Fibroblast of villous mesenchyme (primary cell): Measurements from ENCODE around the gene COL4A1. TPM values are rescaled to one million over a fixed set of nuclear protein-coding genes. Genes with fewer than 3 reads are reported as not detected.

Source experiments
- DNase-seq: peaks from one replicate; pipeline ENCODE4 v3.0.0-alpha.2; 2010; ENCODE audit warnings: low read depth
- H3K4me3 ChIP-seq: 2 replicates; pipeline ENCODE4 v1.5.1; 2011; ENCODE audit warnings: low read depth, mild to moderate bottlenecking, low read length
- total RNA-seq: library from RNA; depleted of rRNA; stranded (reverse); fragments of >200 nt; gene quantifications from 2 replicates; pipeline ENCODE4 v1.2.3, GENCODE V29; 2012
- TF ChIP-seq, protein P1 (sequence below): IDR thresholded peaks from 2 replicates; pipeline ENCODE4 v1.5.1; 2012; ENCODE audit warnings: low read depth, mild to moderate bottlenecking, low read length; ENCODE audit not compliant: insufficient read depth

Gene COL4A1
- total RNA-seq, 1 donor = 1,391 TPM

DNA sequence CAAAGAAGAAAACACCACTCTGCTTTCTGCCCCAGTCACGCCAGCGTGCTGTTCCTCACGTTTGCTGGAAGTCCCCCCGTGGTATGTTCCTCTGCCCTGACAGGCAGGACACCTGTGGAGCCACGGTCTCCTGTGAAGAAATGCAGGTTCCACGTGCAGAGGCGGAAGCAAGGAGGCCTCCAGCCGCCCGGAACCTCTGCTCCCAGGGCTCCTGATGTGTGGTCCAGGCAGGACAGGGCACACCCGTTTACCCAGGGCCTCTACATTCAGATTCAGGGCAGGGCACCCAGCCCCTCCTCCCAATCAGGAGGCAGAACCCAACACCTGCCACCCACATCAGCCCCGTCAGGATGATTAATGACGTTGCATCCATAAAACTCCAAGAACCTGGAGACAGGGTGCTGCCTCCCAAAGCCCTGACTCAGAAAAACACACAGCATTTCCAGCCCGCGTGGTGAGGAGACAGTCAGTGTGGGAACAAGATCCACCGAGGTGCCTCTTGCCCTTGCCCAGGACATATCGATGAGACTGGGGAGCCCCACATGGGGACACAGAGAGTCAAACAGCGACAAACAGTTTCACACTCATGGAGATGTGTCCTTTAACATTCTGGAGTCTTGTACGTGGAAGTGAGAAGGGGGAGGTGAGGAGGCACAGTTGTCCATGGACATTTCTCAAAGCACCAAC, 76.2 kb downstream of the COL4A1 start:
- TF ChIP-seq, protein P1, sequence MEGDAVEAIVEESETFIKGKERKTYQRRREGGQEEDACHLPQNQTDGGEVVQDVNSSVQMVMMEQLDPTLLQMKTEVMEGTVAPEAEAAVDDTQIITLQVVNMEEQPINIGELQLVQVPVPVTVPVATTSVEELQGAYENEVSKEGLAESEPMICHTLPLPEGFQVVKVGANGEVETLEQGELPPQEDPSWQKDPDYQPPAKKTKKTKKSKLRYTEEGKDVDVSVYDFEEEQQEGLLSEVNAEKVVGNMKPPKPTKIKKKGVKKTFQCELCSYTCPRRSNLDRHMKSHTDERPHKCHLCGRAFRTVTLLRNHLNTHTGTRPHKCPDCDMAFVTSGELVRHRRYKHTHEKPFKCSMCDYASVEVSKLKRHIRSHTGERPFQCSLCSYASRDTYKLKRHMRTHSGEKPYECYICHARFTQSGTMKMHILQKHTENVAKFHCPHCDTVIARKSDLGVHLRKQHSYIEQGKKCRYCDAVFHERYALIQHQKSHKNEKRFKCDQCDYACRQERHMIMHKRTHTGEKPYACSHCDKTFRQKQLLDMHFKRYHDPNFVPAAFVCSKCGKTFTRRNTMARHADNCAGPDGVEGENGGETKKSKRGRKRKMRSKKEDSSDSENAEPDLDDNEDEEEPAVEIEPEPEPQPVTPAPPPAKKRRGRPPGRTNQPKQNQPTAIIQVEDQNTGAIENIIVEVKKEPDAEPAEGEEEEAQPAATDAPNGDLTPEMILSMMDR = no peak
- no peak overlapping the region for H3K4me3 ChIP-seq
- DNase-seq = no peak

DNA sequence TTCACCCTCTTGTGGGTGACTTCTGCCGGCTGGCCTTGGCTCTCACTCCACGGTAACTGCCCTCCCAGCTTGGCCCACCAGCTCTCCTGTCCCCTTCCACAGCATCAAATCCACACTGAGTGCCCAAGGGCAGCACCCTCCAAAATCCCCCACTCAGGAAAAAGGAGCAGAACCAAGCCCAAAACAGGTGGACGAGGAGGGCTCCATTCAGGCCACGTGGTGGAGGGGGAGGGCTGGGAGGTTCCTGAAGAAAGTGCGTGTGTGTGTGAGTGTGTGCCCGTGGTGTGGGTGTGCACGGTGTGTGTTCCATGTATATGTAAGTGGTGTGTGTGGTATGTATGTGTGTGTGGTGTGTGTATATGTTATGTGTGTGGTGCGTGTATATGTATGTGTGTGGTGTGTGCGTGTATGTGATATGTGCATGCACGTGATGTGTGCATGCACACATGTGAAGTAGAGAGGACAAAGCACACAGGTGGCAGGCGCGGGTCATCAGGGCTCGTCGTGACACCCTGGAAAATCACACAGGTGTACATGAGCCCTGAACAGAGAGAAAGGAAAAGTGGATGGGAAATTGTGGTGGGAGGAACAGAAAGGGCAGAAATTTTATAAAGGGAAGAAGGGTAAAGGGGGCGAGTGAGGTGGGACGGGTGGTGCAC, 76.9 kb downstream of the COL4A1 start:
- H3K4me3 ChIP-seq = no peak overlapping the region
- no peak for DNase-seq
- TF ChIP-seq, protein P1 = no peak

DNA sequence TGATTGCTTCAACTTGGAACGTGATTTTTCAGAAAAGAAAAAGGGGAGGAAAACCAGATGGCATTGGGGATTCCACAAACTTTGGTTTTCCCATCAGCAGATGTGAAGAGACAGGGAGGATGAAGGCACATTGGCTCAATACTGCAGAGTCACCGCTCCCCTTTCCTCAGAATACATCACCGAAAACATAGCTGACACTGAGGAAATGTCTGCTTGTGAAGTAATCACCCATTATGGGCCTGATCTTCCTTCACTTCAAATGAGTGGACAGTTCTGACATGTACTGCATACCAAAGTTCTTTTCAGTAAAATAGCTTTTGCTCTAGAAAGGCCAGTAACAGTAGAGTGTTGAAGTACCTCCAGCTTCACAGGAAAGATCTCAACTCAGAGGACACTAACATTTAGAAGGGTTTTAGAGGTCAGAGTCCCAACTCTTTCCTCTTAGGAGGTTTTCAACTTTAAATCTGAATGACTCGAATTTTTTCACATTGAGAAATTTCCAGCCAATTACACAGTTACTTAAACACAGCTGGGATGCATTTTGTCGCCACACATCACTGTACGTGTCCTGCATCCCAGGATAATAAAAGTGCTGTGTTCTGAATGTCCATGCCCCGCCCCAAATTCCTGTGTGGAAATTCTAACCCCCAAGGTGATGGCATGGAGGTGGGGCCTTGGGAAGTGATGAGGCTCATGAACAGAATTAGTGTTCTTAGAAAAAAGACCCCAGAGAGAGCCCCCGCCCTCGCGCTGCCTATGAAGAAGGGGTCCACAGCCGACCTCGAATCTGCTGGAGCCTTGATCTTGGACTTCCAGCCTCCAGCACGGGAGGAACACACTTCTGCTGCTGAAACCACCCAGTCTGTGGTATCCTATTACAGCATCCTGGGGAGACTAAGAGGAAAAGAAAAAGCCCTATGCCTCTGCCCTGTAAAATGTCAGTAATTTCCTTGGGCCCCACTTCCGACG, 77.7 kb downstream of the COL4A1 start:
- no peak overlapping the region for H3K4me3 ChIP-seq
- peak; percentile 62 for DNase-seq
- TF ChIP-seq, protein P1 = no peak

DNA sequence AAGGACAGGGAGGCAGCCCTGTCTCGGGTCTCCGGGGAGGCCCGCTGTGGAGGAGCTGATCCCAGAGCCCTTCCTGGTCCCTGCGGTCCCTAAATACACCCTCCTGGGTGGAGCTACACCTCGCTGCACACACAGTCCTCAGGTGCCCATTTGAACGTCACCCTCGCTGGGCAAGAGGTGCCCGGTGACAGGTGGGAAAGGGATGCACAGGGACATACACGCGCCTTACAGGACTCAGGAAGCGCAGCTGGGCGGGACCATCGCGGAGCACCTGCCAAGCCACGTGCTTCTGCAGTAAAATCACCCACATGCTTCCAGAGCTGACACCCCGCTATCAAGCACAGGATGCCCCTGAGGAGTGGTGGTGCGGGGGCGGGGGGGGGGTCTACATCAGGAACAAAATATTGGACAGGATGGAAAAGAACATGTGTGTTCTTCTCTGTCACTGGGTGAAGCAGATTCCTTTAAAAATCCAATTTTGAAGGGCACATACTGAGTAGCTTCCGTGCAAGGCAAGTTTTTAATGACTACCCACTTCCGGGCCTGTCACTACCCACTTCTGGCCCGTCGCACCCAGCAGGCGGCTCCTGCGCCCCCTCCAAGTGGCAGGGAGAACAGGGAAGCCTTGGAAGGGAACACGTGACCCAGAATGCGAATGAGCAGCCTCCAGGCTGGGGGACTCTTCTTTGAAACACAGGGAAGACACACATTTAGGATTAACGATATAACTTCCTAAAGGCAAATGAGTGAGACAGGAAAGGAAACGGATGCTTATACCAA, 78.9 kb downstream of the COL4A1 start:
- TF ChIP-seq, protein P1 = no peak
- no peak for DNase-seq
- no peak overlapping the region for H3K4me3 ChIP-seq

DNA sequence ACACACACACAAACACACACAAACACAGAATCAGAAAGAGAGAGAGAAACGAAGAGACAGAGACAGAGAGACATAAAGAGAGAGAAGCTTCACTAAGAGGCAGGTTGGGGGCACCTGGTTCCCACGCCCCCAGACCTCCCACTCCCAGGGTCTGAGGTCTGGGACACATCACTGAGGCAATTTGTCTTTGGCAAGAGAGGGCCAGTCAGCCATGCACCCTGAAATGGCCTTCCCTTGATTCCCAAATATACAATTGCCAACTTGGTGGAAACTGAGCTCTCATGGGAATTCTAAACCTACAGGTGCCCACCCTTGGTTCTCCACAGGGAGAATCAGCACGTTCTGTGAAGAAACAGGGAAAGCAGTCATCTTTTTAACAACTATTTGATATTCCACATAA, 79.5 kb downstream of the COL4A1 start:
- H3K4me3 ChIP-seq = no peak overlapping the region
- TF ChIP-seq, protein P1 = no peak
- no peak for DNase-seq
